ENCODE data around the gene POLN. TPM values are rescaled to one million over a fixed set of nuclear protein-coding genes. Genes with fewer than 3 reads are reported as not detected.

The POLN gene
- total and polyA plus RNA-seq, 2 experiments from 2014 or later, result 1.8 to 4.0 TPM

DNA sequence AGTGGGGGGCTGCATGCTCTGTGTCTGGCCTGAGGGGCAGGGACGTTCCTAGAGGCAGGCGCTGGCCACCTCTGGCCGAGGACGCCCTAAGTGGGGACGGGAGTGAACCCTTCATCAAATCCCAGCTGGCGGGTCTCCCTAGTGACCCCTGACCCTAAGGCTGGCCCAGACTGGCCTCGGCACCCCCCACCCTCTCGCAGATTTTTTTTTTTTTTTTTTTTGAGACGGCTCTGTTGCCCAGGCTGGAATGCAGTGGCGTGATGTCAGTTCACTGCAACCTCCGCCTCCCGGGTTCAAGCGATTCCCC lies 21.0 kb upstream of the POLN start:
- no peak for ATAC-seq
- Mint-ChIP-seq H3K27me3 (ENCODE audit: insufficient read depth, low read depth, poor library complexity) (peaks cover 3% of the 10 kb centered on the region), H3K4me3 (peak overlapping the region; percentile 69), H3K36me3 (ENCODE audit: low read depth) (no peaks in the 10 kb centered on the region), H3K4me1 (peaks cover 13% of the 10 kb centered on the region; the same call in 2 of the 3 replicates), H3K9me3 (no peaks in the 10 kb centered on the region), H3K27ac (no peak overlapping the region)
- Histone ChIP-seq H3K4me2 (peak overlapping the region; percentile 89), H3K27me3 (ENCODE audit: insufficient read depth) (0 out of 2 replicates have a peak, but pooled peaks cover 4% of the 10 kb centered on the region), H3F3A (replicated peaks; ENCODE audit: low read depth) (no peaks in the 10 kb centered on the region), H3K27ac (ENCODE audit: low read depth) (0 out of 2 replicates have a peak overlapping the region, but pooled peaks have one; percentile 63), H2AFZ (0 out of 2 replicates have a peak overlapping the region, but pooled peaks have one; percentile 38), H3K36me3 (ENCODE audit: insufficient read depth) (no peaks in the 10 kb centered on the region), H3K4me3 (peak overlapping the region; percentile 69), H3K4me1 (ENCODE audit: insufficient read depth) (no peaks in the 10 kb centered on the region), H4K20me1 (replicated peaks; ENCODE audit: insufficient read depth) (no peaks in the 10 kb centered on the region), H3K9me2 (ENCODE audit: insufficient read depth) (no peaks in the 10 kb centered on the region), H3K79me2 (replicated peaks; ENCODE audit: insufficient read depth) (no peaks in the 10 kb centered on the region)
- no peak for TF ChIP-seq REST (IDR thresholded peaks at IDR 0.05; ENCODE audit: unreplicated experiment)
- TF ChIP-seq NANOG (IDR thresholded peaks at IDR 0.05; ENCODE audit: borderline replicate concordance), result no peak
- TF ChIP-seq ZNF331 (CRISPR knock-in tag; IDR thresholded peaks at IDR 0.05; ENCODE audit: low read depth), result no peak
- TF ChIP-seq, protein P1, sequence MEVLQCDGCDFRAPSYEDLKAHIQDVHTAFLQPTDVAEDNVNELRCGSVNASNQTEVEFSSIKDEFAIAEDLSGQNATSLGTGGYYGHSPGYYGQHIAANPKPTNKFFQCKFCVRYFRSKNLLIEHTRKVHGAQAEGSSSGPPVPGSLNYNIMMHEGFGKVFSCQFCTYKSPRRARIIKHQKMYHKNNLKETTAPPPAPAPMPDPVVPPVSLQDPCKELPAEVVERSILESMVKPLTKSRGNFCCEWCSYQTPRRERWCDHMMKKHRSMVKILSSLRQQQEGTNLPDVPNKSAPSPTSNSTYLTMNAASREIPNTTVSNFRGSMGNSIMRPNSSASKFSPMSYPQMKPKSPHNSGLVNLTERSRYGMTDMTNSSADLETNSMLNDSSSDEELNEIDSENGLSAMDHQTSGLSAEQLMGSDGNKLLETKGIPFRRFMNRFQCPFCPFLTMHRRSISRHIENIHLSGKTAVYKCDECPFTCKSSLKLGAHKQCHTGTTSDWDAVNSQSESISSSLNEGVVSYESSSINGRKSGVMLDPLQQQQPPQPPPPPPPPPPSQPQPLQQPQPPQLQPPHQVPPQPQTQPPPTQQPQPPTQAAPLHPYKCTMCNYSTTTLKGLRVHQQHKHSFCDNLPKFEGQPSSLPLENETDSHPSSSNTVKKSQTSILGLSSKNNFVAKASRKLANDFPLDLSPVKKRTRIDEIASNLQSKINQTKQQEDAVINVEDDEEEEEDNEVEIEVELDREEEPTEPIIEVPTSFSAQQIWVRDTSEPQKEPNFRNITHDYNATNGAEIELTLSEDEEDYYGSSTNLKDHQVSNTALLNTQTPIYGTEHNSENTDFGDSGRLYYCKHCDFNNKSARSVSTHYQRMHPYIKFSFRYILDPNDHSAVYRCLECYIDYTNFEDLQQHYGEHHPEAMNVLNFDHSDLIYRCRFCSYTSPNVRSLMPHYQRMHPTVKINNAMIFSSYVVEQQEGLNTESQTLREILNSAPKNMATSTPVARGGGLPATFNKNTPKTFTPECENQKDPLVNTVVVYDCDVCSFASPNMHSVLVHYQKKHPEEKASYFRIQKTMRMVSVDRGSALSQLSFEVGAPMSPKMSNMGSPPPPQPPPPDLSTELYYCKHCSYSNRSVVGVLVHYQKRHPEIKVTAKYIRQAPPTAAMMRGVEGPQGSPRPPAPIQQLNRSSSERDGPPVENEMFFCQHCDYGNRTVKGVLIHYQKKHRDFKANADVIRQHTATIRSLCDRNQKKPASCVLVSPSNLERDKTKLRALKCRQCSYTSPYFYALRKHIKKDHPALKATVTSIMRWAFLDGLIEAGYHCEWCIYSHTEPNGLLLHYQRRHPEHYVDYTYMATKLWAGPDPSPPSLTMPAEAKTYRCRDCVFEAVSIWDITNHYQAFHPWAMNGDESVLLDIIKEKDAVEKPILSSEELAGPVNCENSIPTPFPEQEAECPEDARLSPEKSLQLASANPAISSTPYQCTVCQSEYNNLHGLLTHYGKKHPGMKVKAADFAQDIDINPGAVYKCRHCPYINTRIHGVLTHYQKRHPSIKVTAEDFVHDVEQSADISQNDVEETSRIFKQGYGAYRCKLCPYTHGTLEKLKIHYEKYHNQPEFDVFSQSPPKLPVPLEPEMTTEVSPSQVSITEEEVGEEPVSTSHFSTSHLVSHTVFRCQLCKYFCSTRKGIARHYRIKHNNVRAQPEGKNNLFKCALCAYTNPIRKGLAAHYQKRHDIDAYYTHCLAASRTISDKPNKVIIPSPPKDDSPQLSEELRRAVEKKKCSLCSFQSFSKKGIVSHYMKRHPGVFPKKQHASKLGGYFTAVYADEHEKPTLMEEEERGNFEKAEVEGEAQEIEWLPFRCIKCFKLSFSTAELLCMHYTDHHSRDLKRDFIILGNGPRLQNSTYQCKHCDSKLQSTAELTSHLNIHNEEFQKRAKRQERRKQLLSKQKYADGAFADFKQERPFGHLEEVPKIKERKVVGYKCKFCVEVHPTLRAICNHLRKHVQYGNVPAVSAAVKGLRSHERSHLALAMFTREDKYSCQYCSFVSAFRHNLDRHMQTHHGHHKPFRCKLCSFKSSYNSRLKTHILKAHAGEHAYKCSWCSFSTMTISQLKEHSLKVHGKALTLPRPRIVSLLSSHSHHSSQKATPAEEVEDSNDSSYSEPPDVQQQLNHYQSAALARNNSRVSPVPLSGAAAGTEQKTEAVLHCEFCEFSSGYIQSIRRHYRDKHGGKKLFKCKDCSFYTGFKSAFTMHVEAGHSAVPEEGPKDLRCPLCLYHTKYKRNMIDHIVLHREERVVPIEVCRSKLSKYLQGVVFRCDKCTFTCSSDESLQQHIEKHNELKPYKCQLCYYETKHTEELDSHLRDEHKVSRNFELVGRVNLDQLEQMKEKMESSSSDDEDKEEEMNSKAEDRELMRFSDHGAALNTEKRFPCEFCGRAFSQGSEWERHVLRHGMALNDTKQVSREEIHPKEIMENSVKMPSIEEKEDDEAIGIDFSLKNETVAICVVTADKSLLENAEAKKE (CRISPR knock-in tag; IDR thresholded peaks at IDR 0.05), result no peak
- no peak for TF ChIP-seq CREB1 (CRISPR knock-in tag; IDR thresholded peaks at IDR 0.05; ENCODE audit: low read depth)
- no peak for DNase-seq (ENCODE audit: low spot score)
